ENCODE results near the gene NIPBL.
"Not testable (repeated sequence)": the region's sequence is repeated elsewhere in the genome, so short reads cannot be mapped to it uniquely, and the experiment has no call there.

Gene NIPBL

DNA sequence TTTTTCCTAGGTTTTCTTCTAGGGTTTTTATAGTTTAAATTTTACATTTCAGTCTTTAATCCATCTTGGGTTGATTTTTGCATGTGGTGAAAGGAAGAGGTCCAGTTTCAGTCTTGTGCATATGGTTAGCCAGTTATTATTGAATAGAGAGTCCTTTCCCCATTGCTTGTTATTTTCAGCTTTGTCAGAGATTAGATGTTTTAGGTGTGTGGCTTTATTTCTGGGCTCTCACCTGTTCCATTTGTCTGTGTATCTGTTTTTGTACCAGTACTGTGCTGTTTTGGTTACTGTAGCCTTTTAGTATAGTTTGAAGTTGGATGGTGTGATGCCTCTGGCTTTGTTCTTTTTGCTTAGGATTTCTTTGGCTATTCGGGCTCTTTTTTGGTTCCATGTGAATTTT, 25.8 kb downstream of the NIPBL start:
- DNase-seq, result no peak

DNA sequence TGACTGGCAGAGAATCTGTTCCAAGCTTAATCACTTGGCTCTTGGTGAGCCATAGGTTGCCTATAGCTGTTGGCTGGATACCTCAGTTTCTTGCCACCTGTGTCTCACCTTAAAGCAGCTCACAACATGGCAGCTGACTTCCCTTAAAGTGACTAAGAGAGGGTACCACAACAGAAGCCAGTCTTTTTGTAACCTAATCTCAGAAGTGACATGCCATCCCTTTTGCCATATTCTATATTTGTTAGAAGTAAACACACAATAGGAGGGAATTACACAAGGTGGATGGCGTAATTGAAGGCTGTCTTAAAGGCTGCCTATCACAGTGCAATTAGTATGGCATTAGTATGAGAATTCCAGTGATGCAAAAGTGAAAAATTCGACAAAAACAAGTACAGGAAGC, 28.1 kb downstream of the NIPBL start:
- no peak for DNase-seq

DNA sequence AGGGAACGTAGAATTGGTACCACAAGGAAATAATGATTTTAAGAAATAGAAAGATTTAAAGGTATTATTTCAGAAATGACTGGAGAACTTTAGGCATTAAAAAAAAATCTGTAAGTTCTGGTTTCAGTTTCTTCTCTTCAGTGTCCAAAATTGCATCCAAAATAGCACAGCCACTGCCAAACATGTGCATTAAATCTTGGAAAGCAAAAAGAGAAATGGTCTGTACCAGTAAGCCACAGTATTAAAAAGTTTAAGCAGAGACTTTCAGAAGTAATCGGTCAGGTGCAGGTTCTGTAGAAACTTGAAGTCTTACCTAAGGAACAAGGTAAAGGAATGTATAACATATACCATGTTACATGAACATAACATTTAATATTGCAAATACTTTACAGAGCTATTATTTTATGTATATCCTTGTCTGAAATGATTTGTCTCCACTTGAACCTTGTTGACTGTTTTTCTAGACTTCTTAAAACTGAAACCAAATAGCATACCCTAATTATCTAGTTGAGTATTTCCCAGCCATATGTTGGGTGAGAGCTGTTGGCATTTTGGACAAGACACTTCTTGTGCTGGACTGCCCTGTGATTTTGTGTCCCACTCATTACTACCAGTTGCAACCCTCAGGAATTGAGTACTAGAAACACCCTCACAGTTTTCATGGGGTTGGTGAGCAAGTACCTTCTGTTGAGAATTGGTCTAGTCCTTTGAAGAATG, 32.1 kb downstream of the NIPBL start:
- DNase-seq, result no peak

DNA sequence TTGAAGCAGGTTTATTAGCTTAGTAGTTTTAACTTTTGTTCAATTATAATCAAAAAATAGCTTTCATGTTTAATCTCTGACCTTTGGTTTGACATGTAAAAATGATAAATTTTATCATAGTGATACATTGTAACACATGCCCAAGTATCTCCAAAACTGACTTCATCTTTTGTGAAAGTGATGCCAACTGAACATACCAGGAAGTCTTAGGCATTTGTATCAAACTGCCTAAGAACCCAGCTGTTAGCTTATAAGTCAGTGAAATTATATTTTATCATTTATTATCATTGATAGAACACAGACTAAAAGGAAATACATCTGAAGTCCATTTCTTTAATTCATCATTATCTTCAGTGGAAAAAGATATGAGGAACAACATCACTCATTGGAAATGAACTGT, 39.1 kb downstream of the NIPBL start:
- peak; percentile 64 for DNase-seq

DNA sequence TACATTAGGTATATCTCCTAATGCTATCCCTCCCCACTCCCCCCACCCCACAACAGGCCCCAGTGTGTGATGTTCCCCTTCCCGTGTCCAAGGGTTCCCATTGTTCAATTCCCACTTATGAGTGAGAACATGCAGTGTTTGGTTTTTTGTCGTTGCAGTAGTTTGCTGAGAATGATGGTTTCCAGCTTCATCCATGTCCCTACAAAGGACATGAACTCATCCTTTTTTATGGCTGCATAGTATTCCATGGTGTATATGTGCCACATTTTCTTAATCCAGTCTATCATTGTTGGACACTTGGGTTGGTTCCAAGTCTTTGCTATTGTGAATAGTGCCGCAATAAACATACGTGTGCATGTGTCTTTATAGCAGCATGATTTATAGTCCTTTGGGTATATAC, 40.0 kb downstream of the NIPBL start:
- not testable (repeated sequence) for DNase-seq

DNA sequence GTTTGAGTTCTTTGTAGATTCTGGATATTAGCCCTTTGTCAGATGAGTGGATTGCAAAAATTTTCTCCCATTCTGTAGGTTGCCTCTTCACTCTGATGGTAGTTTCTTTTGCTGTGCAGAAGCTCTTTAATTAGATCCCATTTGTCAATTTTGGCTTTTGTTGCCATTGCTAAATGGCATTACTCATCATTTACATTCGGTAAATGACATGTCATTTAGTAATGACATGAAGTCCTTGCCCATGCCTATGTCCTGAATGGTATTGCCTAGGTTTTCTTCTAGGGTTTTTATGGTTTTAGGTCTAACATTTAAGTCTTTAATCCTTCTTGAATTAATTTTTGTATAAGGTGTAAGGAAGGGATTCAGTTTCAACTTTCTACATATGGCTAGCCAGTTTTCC, 40.8 kb downstream of the NIPBL start:
- not testable (repeated sequence) for DNase-seq

DNA sequence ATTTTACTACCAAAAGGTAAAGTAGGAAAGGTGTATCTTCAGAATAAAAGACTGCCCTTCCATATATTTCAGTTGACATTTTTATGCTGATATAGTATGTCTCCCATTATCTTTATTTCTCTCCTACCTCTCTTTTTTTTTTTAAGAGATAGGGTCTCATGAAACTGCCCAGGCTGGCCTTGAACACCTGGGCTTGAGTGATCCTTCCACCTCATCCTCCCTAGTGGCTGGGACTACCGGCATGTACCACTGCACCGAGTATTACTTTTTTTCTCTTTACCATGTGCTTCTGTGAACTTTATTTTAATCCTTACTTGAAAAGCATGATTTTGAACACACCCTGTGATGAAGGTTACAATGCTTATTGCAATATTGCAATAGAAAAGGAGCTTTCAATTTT, 42.7 kb downstream of the NIPBL start:
- DNase-seq, result no peak

DNA sequence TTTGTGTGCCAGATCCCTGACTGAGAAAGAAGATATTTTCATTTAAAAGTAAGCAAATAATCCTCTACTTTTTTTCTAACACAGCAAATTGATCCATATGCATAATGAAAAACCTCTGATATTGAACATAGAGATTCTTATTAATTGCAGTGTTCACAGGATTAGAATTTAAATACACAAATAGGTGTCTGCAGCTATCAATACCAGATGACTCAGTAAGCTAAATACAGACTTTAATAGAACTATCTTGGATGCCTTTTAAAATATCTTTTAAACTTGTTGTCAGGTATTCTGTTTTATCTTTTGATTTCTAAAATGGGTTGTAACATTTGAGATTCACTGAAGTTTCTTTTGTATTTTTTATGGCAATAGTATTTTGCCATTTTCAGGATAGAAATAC, 43.1 kb downstream of the NIPBL start:
- no peak for DNase-seq

DNA sequence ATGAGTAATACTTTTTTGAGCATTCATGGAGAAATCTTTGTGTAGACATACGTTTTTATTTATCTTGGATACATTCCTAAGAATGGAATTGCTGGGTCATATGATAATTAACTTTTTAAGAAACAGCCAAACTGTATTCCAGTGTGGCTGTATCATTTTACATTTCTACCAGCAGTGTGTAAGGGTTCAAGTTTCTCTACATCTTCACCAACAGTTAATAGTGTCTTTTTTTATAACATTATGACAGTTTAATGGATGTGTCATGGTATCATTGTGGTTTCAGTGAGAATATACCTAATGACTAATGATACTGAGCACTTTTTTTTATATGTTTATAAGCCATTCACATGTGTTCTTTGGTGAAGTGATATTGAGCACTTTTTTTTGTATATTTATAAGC, 52.4 kb downstream of the NIPBL start:
- DNase-seq, result peak; percentile 55

DNA sequence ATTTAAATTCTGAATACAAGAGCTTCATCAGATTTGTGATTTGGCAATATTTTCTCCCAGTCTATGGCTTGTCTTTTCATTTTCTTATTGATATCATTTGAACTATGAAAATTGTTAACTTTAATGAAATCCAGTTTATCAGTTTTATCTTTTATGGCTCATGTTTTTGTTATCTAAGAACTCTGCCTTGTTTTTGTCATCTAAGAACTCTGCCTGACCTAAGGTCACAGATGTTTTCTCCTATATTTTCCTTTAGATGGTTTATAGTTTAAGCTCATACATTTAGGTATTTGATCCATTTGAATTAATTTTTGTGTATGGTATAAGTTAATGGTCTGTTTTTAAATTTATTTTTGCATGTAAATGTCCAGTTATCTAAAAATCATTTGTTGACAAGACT, 52.9 kb downstream of the NIPBL start:
- no peak for DNase-seq

DNA sequence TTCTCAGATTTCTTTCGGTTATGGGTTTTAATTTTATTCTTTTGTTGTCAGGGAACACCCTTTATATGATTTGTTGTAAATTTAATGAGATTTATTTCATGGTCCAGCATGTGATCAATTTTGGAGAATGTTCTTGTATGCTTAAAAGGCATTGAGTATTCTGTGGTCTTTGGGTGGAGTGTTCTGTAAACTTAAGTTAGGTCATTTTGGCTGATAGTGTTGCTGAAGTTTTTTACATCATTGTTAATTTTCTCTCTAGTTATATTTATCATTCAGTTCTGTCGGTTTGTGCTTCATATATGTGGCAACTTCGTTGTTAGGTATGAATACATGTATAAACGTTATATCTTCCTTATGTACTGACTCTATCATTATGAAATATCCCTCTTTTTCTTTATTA, 55.5 kb downstream of the NIPBL start:
- DNase-seq, result no peak

DNA sequence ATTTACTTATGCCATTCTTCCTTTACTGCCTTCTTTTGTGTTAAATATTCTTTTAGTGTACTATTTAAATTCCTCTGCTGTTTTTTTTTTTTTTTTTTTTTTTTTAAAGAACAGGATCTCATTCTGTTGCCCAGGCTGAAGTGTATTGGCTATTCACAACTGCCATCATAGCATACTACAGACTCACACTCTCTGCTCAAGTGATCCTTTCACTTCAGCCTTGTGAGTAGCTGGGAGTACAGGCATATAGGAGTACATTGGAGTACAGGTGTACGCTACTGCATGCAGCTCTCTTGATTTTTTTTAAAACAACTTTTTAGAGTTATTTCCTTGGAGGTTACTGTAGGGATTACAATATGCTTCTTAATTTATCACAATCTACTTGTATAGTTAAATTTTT, 56.1 kb downstream of the NIPBL start:
- DNase-seq, result no peak

DNA sequence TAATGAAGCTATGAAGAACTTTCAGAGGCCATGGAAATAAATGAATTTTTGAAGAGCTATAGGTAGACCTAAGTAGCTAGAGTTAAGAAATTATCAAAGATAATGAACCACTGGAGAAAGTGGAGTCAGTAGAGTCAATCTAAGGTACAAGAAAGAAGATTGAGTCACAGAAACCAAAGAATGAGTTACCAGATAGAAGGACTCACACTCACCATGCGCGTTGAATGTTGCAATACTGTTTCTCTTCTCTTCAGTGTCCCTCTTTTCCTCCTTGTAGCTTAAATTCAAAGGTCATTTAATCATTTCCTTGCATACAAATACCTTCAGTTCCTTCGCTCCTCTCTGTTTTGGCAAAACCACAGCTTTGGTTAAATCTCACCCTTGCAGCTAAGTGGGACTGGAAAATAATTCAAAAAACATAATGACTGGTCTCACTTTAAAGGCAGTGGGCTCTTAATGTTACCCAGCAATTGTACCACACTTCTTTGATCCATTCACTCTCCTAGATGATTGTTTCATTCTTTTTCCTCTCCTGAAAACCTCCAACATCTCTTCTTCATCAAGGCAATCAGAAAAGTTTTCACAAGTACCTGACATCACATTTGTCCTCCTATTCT, 58.3 kb downstream of the NIPBL start:
- no peak for DNase-seq

DNA sequence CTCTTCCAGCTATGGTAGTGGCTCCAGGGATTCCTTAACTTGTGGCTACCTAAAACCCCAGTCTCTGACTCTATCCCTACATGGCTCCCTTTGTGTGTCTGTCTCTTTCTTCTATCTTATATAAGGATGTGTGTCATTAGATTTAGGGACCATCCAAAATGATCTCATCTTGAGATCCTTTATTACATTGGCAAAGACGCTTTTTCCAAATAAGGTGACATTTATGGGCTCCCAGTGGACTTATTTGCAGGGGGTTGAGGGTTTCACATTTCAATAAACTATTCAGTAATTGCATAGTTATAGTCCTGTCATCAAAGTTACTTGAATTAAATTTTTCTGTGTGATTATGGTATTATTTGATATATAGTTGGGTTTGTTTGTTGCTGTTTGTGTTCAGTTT, 59.2 kb downstream of the NIPBL start:
- DNase-seq, result no peak

DNA sequence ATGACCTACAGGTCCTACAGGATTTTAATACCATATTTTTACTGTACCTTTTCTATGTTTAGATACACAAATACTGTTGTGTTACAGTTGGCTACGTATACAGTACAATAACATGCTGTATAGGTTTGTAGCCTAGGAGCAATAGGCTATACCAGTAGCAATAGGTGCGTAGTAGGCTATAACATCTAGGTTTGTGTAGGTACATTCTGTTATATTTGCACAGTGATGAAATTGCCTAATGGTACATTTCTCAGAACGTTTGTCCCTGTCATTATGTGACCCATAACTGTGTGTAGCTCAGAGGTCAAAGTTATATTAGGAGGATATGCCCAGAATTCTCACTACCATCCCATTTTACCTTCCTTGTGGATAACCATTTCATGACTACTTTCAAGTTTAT, 59.7 kb downstream of the NIPBL start:
- DNase-seq, result no peak

DNA sequence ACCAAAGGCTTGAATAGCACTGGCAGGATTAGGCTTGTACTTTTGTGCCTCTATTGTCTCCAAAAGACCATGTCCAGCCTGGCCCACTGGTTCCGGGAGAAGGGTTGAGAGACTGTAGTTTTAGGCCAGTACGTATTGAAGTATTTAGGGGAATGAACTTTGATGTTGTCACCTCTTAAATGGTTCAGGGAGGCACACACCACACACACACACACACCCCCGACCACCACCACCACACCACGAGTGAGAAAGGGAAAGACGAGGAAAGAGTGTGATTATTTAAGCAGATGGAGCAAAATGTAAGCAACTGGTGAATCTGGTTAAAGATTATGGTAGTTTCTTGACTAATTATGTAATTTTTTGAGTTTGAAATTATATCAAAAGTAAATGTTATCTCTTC, 61.6 kb downstream of the NIPBL start:
- DNase-seq, result no peak

DNA sequence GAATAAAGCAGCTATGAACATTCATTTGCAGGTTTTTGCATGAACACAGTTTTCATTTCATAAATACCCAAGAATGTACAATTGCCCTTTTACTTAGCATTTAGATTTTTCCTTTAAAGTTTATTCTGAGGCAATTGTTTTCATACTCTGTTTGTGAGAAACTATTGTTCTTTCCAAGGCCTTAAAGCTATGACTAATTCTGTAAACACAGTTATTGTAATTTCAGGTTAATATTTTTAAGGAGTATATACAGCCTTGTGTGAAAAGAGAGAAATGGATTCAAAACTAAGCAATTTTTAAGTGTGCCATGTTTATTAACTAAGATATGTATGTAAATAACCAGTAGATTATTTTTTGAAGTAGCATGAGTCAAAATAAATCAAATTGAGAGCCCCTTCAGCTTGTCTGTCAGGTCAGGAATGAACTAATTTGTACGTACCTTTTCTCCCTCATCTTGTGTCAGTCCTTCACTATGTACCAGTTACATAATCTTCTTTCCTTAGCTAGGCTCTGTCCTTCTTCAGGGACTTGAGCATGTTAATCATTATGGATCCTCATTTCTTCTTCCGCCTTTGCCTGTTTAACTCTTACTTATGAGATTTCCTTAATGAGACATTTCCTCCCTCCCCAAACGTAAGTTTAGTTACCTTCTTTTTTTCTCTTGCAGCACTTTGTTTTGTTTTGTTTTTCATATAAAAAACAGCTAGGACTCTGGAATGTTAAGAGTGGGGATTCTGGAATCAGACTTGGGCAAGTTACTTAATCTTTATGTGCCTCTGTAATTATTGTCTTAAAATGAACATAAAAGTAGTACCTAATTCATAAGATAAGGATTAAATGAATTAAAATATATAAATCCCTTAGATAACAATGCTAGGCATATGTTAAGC, 63.6 kb downstream of the NIPBL start:
- no peak for DNase-seq

DNA sequence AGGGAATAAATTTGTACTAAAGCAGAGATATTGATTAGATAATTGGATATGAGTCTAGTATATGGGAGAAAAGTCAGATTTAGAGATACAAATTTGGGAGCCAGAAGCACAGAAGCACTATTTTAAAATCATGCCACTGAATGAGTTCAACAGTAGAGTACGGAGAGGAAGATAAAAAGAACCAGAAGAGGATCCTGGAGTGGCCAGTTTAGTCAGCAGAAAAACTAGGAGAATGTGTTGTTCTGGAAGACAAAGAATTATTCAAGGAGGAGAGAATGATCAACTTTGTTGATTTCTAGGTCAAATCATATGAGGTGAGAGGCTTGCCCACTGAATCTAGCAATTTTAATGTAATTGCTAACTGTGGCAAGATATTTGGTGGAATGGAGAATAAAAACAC, 67.0 kb downstream of the NIPBL start:
- DNase-seq, result no peak

DNA sequence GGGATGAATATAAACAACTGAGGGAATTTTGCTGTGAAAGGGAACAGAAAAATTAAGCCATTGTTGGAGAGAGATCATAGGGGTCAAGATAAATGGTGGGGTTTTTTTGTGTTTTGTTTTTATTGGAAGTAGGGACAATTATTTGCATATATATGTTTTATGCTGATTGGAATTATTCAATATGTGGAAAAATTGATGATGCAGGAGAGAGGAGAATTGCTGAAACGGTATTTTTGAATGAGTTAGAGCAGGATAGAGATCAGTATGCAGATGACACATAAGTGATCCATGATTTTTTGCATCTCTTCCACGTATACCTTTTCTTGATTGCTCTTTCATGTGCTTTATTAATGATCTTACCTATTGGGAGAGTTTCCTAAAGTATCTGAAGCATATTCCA, 67.5 kb downstream of the NIPBL start:
- DNase-seq, result no peak

DNA sequence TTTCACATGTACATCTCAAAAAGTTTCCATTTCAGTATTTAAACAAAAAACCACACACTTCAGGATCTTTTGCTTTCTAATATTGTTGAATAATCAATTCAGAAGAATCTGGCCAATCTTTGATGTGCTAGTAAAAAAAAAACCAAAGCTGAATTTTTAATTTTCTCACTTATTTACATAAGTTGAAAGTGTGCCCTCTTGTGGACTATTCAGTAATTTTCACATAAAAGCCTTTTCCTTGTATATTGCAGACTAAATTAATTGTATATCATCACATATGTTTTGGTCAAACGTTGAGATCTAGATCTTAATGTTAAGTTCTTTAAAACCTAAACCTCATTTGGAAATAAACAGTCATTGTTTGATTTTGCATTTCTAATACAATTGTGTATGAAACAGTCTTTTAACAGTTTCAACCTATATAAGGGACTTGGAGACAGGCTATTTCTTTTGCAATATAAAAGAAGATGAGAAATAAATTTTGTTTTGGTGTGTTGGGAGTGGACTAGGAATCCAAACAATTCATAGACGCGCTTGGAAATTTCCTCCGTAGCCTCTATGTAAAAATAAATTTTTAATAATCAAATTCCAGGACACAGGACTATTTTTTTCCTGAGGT, 68.1 kb downstream of the NIPBL start:
- DNase-seq, result no peak

DNA sequence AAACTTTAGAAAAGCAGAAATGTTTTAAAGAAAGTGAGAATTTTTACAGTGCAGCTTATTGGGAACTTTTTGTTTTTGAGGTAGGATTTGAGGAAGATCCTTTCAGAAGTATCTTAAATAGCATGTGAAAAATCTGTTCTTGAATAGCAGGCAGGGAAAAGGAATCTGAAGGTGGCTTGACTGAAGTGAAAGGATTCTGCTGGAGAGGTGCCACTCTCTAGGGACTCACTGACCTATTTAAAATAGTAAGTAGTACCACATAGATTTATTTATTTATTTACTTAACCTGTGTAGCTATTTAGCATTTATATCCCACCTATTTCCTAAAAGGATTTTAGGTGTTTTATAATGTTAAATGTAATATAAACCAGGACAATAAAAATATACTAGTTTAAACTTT, 69.1 kb downstream of the NIPBL start:
- DNase-seq, result no peak

DNA sequence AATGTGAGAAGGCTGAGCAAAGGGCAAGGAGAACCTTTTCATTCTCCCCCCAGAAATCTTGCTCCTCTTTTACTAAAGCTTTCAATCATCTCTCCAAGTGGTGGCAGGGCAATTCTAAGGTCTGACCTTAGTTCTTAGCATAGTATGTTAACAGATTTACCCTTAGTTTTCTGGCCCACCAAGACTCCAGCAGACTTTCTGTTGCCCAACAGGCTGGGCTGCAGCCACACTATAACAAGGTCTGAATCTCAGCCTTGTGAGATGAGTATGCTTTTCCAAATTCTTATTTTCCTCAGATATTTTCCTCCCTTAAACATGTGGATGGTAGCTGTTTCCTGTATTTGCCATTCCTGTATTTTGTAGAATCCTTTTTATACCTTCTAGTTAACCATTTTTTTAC, 69.5 kb downstream of the NIPBL start:
- no peak for DNase-seq

DNA sequence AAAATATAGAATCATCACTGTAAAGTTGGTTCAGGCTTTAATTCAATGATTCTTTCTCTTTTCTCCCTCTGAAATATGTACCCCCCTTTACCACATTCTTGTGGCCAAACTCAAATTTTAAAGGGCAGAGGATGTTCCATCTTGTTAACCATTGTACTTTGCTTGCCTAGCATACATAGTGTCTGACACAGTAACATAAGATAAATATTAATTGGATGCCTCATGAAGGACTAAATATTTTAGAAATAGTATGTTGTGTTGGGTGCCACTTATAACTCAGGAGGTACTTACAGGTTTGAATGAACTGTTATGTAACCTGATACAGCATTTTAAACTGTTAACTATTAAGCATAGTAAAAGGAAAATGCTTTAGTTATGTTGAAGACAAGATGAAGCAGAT, 71.5 kb downstream of the NIPBL start:
- DNase-seq, result no peak

DNA sequence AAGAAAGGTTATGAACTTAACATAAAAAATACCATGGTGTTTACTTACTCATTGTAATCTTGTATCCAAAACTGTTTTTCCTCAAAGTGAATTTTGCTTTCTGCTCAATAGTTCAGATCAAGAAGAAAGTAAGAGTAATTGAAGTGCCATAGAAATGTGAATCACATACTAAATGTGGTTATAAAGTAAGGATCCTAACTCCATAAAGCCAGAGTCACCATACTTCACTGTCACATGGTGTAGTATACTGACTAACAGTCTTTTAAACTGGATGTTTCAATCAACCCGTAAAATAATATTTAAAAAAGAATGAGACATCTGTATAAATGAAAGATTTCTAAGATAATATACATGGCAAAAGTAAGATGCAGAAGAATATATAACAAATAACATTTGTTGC, 72.1 kb downstream of the NIPBL start:
- DNase-seq, result no peak

All from NCI-H226 (cell line).